Fibroblast of skin of right biceps (primary cell): Measurements from ENCODE around the gene TSC1.
"Not testable (repeated sequence)": the region's sequence is repeated elsewhere in the genome, so short reads cannot be mapped to it uniquely, and the experiment has no call there.

Experiments used
- DNase-seq: peaks from one replicate; pipeline ENCODE4 v3.0.0-alpha.2; 2013

Gene TSC1

GRCh38 chr9:132944294-132945185 is at the start of gene TSC1:
Gene TSC1, minus strand, starts transcription at chr9:132944616. Its CDS starts 15,744 bp downstream, at chr9:132928872.
- peak; percentile 98 for DNase-seq

- DNase-seq = no peak
Observed at GRCh38 chr9:132993511-132993939, 49.1 kb upstream of the TSC1 start.

- DNase-seq = no peak
Observed at GRCh38 chr9:132991351-132992300, 47.2 kb upstream of the TSC1 start.

GRCh38 chr9:132990781-132991180 is 46.4 kb upstream of the TSC1 start:
- no peak for DNase-seq

- DNase-seq = not testable (repeated sequence)
Observed at GRCh38 chr9:132989998-132990557, 45.7 kb upstream of the TSC1 start.

- no peak for DNase-seq
Observed at GRCh38 chr9:132989414-132989996, 45.1 kb upstream of the TSC1 start.

GRCh38 chr9:132989014-132989310 is 44.5 kb upstream of the TSC1 start:
- DNase-seq = no peak

GRCh38 chr9:132988244-132989013 is 44.0 kb upstream of the TSC1 start:
- DNase-seq = no peak

GRCh38 chr9:132986640-132987620 is 42.5 kb upstream of the TSC1 start:
- DNase-seq = no peak

GRCh38 chr9:132986114-132986513 is 41.7 kb upstream of the TSC1 start:
- no peak for DNase-seq

GRCh38 chr9:132985489-132985888 is 41.1 kb upstream of the TSC1 start:
- no peak for DNase-seq

GRCh38 chr9:132985071-132985350 is 40.6 kb upstream of the TSC1 start:
- DNase-seq = no peak

- no peak for DNase-seq
Observed at GRCh38 chr9:132984202-132985070, 40.0 kb upstream of the TSC1 start.

- no peak for DNase-seq
Observed at GRCh38 chr9:132983491-132984201, 39.2 kb upstream of the TSC1 start.

GRCh38 chr9:132982458-132982857 is 38.0 kb upstream of the TSC1 start:
- DNase-seq = no peak

GRCh38 chr9:132980157-132980556 is 35.7 kb upstream of the TSC1 start:
- no peak for DNase-seq

GRCh38 chr9:132978451-132979131 is 34.2 kb upstream of the TSC1 start, which contains the start of gene GFI1B:
Gene GFI1B, plus strand, starts transcription at chr9:132978694. Its CDS starts 7,985 bp downstream, at chr9:132986679.
- no peak for DNase-seq

GRCh38 chr9:132978112-132978450 is 33.7 kb upstream of the TSC1 start:
- no peak for DNase-seq

- no peak for DNase-seq
Observed at GRCh38 chr9:132976571-132976970, 32.2 kb upstream of the TSC1 start.
